ENCODE measurements around the gene FOXJ1. TPM values are rescaled to one million over a fixed set of nuclear protein-coding genes. Genes with fewer than 3 reads are reported as not detected.
A peak's percentile ranks its signal among the peaks of the same experiment; 100 is the strongest.

The FOXJ1 gene
- total and polyA plus RNA-seq, 2 of the 13 experiments (the other 11 are each of a cell fraction or from before 2014, with no cell fraction given): 0.98 to 1.6 TPM

DNA sequence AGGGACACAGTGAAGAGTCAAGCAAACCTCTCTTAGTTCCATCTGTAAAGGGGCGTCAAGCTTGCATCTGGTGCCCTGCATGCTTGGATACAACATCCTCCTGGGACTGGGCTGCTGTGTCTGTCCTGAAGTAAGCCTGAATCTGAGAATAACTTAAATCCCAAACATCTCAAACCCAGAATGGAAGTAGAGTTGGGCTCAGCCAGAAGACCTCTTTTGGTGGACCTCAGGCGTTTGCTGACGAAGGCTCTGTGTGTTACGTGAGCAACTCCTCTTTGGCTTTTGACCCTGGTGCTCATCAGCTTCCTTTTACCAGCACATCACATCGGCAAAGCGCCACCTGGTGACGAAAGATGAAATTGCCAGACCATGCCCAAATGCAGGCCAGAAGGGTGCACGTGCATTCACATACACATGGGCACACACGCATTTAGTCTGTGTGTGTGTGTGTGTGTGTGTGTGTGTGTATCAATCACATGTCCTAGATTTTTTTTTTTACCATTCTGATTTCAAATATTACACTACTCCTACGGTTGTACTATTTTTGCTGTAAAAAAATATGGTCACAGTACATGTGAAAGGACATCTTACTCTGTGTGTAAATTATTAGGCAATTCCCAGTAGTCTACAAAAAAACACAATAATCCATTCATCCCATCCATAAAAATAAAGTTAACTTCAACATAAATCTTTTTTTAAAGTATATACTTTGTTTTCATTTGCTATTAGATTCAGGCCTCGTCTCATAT, 41.1 kb upstream of the FOXJ1 start (continued):
- no peak for TF ChIP-seq HOXD1 (CRISPR knock-in tag; IDR thresholded peaks at IDR 0.05)
- TF ChIP-seq ERF (CRISPR knock-in tag; IDR thresholded peaks at IDR 0.05): peak; percentile 71
- peak; percentile 62; the same call in 1 of the 2 replicates for TF ChIP-seq MXD4 (CRISPR knock-in tag; IDR thresholded peaks at IDR 0.05)
- no peak for TF ChIP-seq ZNF510 (CRISPR knock-in tag; IDR thresholded peaks at IDR 0.05; ENCODE audit: low read depth)
- no peak for TF ChIP-seq RFX3 (CRISPR knock-in tag; IDR thresholded peaks at IDR 0.05)
- TF ChIP-seq ZNF33B (CRISPR knock-in tag; IDR thresholded peaks at IDR 0.05): no peak
- TF ChIP-seq KLF9 (CRISPR knock-in tag; IDR thresholded peaks at IDR 0.05; ENCODE audit: low read depth): no peak; the same call in 1 of the 2 replicates
- TF ChIP-seq SNAI1 (CRISPR knock-in tag; IDR thresholded peaks at IDR 0.05; ENCODE audit: borderline replicate concordance): no peak
- TF ChIP-seq RFX5 (IDR thresholded peaks at IDR 0.05; ENCODE audit: low read depth, low read length): no peak
- peak; percentile 62; the same call in 1 of the 2 replicates for TF ChIP-seq ZFX (CRISPR knock-in tag; IDR thresholded peaks at IDR 0.05; ENCODE audit: low read depth)
- TF ChIP-seq ZNF329 (CRISPR knock-in tag; IDR thresholded peaks at IDR 0.05; ENCODE audit: low read depth): no peak
- no peak for TF ChIP-seq KLF12 (CRISPR knock-in tag; IDR thresholded peaks at IDR 0.05; ENCODE audit: borderline replicate concordance)
- no peak for TF ChIP-seq ZNF790 (CRISPR knock-in tag; IDR thresholded peaks at IDR 0.05; ENCODE audit: borderline replicate concordance)
- no peak for TF ChIP-seq ZNF317 (CRISPR knock-in tag; IDR thresholded peaks at IDR 0.05)
- TF ChIP-seq TFAP4 (IDR thresholded peaks at IDR 0.05; ENCODE audit: borderline replicate concordance, low read depth): no peak; the same call in 1 of the 2 replicates
- peak; percentile 30; the same call in 1 of the 2 replicates for TF ChIP-seq HNF4G (IDR thresholded peaks at IDR 0.05; ENCODE audit: borderline replicate concordance, low read depth, low read length)
- no peak for TF ChIP-seq HNF4G (CRISPR knock-in tag; IDR thresholded peaks at IDR 0.05; ENCODE audit: borderline replicate concordance, low read depth)
- TF ChIP-seq NFE2L2 (IDR thresholded peaks at IDR 0.05; ENCODE audit: low read length): no peak
- TF ChIP-seq FOXP1 (IDR thresholded peaks at IDR 0.05): no peak
- no peak for TF ChIP-seq FOXP1 (CRISPR knock-in tag; IDR thresholded peaks at IDR 0.05)
- peak; percentile 92 for TF ChIP-seq STAG1 (CRISPR knock-in tag; IDR thresholded peaks at IDR 0.05)
